HepG2 (cell line): Measurements from ENCODE around the gene MAP3K5. TPM values are rescaled to one million over a fixed set of nuclear protein-coding genes. Genes with fewer than 3 reads are reported as not detected.

Source experiments
- ATAC-seq: fragments of 200-7000 bp; cut with Tn5 transposase; 3 replicates; pipeline ENCODE4 v1.9.1; 2020; ENCODE audit warnings: mild to moderate bottlenecking, moderate library complexity
- BruUV-seq: library from RNA; stranded (reverse); fragments of 400-500 nt; replicated peaks from 2 replicates; lab custom pipeline; 2021; lab: Mats Ljungman, UMichigan
- CTCF ChIA-PET: fragments of 300-600 bp; formaldehyde crosslinking; extraction: SDS; loops from one replicate; lab custom pipeline; 2021; ENCODE audit warnings: low total read pairs, inconsistent platforms, low intra/inter-chr PET ratio; lab: Yijun Ruan, JAX
- POLR2A ChIA-PET: fragments of 350-600 bp; sonication (Branson Sonifier 250); formaldehyde crosslinking; loops from one replicate; lab custom pipeline; 2020; ENCODE audit warnings: antibody characterized with exemption, inconsistent platforms; lab: Yijun Ruan, JAX
- DNase-seq: peaks from one replicate; pipeline ENCODE4 v3.0.0-alpha.2; 2015; ENCODE audit warnings: low spot score
- FAIRE-seq: peaks from 3 replicates; lab custom pipeline; 2011; peaks lifted over from hg19 to GRCh38; lab: Jason Lieb, UNC
- H2AFZ ChIP-seq: one replicate; pipeline ENCODE4 v1.6.1; 2011; ENCODE audit warnings: low read length, inconsistent platforms
- H3K27ac ChIP-seq: fragments of 300-600 bp; 3 replicates; pipeline ENCODE4 v1.8.0; 2011; ENCODE audit warnings: mixed run types, mild to moderate bottlenecking, mixed read lengths, low read length, inconsistent platforms; ENCODE audit not compliant: insufficient read depth; ENCODE audit errors: extremely low read length
- H3K27me3 ChIP-seq, 2 experiments: fragments of 200-600 bp in 1 of 2; 2 replicates in 1 of 2; 3 replicates in 1 of 2; pipeline versions ENCODE4 v1.6.0 to v1.8.0; 2011; ENCODE audit warnings: low read length in 2 of 2, mild to moderate bottlenecking in 2 of 2, moderate library complexity in 2 of 2, inconsistent platforms in 1 of 2; ENCODE audit not compliant: insufficient read depth in 2 of 2, control insufficient read depth in 1 of 2
- H3K36me3 ChIP-seq, 2 experiments: fragments of 200-600 bp in 1 of 2; replicated peaks in 1 of 2; 2 replicates in 1 of 2; 3 replicates in 1 of 2; pipeline versions ENCODE4 v1.5.1 to v1.8.0; 2011; ENCODE audit warnings: low read length in 2 of 2, inconsistent platforms in 1 of 2; ENCODE audit not compliant: insufficient read depth in 2 of 2, control insufficient read depth in 1 of 2
- H3K4me1 ChIP-seq: 2 replicates; pipeline ENCODE4 v1.5.1; 2012; ENCODE audit warnings: low read length, inconsistent platforms; ENCODE audit not compliant: insufficient read depth
- H3K4me2 ChIP-seq: 2 replicates; pipeline ENCODE4 v1.6.0; 2011; ENCODE audit warnings: low read depth, low read length, inconsistent platforms
- H3K4me3 ChIP-seq, 3 experiments: fragments of 200-600 bp in 1 of 3; sonication (generic), shearing (Covaris generic) in 1 of 3; replicated peaks in 1 of 3; 2 replicates each; pipeline ENCODE4 v1.5.1; 2011 to 2016; ENCODE audit warnings: low read length in 3 of 3, inconsistent platforms in 2 of 3, low read depth in 2 of 3, mild to moderate bottlenecking in 2 of 3, control low read depth in 1 of 3, mixed read lengths in 1 of 3; ENCODE audit not compliant: insufficient read depth in 1 of 3
- H3K79me2 ChIP-seq: one replicate; pipeline ENCODE4 v1.6.1; 2011; ENCODE audit warnings: low read length, inconsistent platforms; ENCODE audit not compliant: insufficient read depth
- H3K9ac ChIP-seq: 2 replicates; pipeline ENCODE4 v1.6.0; 2011; ENCODE audit warnings: mild to moderate bottlenecking, low read depth, low read length, inconsistent platforms; ENCODE audit not compliant: insufficient read depth
- H3K9me3 ChIP-seq: 2 replicates; pipeline ENCODE4 v1.5.1; 2012; ENCODE audit warnings: mild to moderate bottlenecking, low read length
- H4K20me1 ChIP-seq: 2 replicates; pipeline ENCODE4 v1.6.0; 2011; ENCODE audit warnings: inconsistent platforms, mild to moderate bottlenecking, low read length, moderate library complexity; ENCODE audit not compliant: insufficient read depth
- NFAT5 ChIP-seq: sonication (generic); formaldehyde crosslinking; IDR thresholded peaks from 2 replicates; pipeline ENCODE4 v1.4.0; 2020; ENCODE audit warnings: missing genetic modification reagents
- NFE2 ChIP-seq: sonication (generic); formaldehyde crosslinking; IDR thresholded peaks from 2 replicates; pipeline ENCODE4 v1.4.0; 2020; ENCODE audit warnings: missing genetic modification reagents
- NRL ChIP-seq: sonication (generic); formaldehyde crosslinking; IDR thresholded peaks from 2 replicates; pipeline ENCODE4 v1.5.0; 2020; ENCODE audit warnings: missing genetic modification reagents, mild to moderate bottlenecking, moderate library complexity, borderline replicate concordance
- ZNF160 ChIP-seq: sonication (generic); formaldehyde crosslinking; IDR thresholded peaks from 2 replicates; pipeline ENCODE4 v1.8.0; 2022; ENCODE audit warnings: mild to moderate bottlenecking, inconsistent platforms, missing genetic modification reagents
- ZNF530 ChIP-seq: sonication (generic); formaldehyde crosslinking; IDR thresholded peaks from 2 replicates; pipeline ENCODE4 v1.5.0; 2020; ENCODE audit warnings: low read depth, mild to moderate bottlenecking, missing genetic modification reagents
- WGBS: methylation state at CpG from one replicate; pipeline ENCODE4 v1.1.6; 2017; ENCODE audit warnings: low lambda C conversion rate; 5-methylcytosine and 5-hydroxymethylcytosine counted together
- in situ Hi-C: cut with HindIII; loops from 2 replicates; pipeline ENCODE4 v1.10.0; 2017; ENCODE audit warnings: low pct_unique_long_range_greater_than_20kb; ENCODE audit not compliant: extremely low pct_ligation_motif_present
- intact Hi-C: fragments of 100-400 bp; cut with micrococcal nuclease; formaldehyde crosslinking; loops from one replicate; pipeline ENCODE4 v1.10.0; 2022; ENCODE audit not compliant: unreplicated experiment
- polyA plus RNA-seq, 8 experiments: library from polyadenylated mRNA; depleted of rRNA in 3 of 8; stranded (reverse) in 7 of 8; unstranded in 1 of 8; fragments of >200 nt; fragmentation: Illumina TruSeq in 4 of 8; extraction: Trizol in 4 of 8; gene quantifications; 2 replicates each; pipeline versions ENCODE4 v1.2.1 to v1.2.3, GENCODE V29; 2011 to 2016; ENCODE audit warnings: low read depth in 4 of 8, missing spikeins in 1 of 8, mixed read lengths in 1 of 8; ENCODE audit not compliant: insufficient read depth in 1 of 8
- total RNA-seq, 5 experiments: library from RNA; depleted of rRNA; stranded (reverse); fragments of >200 nt; fragmentation: Illumina TruSeq; extraction: Trizol; gene quantifications; 2 replicates each; pipeline ENCODE4 v1.2.3, GENCODE V29; 2016; ENCODE audit warnings: low read depth in 1 of 5

Gene MAP3K5
- total and polyA plus RNA-seq, 2 of the 13 experiments (the other 11 are each of a cell fraction or from before 2014, with no cell fraction given) = not detected

GRCh38 chr6:136639702-136640101 lies 152.6 kb downstream of the MAP3K5 start:
- FAIRE-seq = no peak
- ATAC-seq = no peak
- Histone ChIP-seq H3K27ac (no peak overlapping the region), H3K79me2 (no peaks in the 10 kb centered on the region), H3K4me2 (no peak overlapping the region), H3K4me3 (no peak overlapping the region), H3K4me1 (no peaks in the 10 kb centered on the region), H2AFZ (no peak overlapping the region), H3K9me3 (no peaks in the 10 kb centered on the region), H3K27me3 (no peaks in the 10 kb centered on the region), H3K9ac (no peak overlapping the region), H4K20me1 (no peaks in the 10 kb centered on the region), H3K36me3 (no peaks in the 10 kb centered on the region)
- DNase-seq = no peak
- CTCF ChIA-PET = no interaction called here
- intact Hi-C loops = loop anchor here (5.0 kb wide), 2 partner anchors 208 to 1003 kb away; no protein-coding TSS in a partner anchor
- POLR2A ChIA-PET = no interaction called here
- no TSS peak for BruUV-seq
- TF ChIP-seq NRL (CRISPR knock-in tag) = no peak
- no peak for TF ChIP-seq NFE2 (CRISPR knock-in tag)
- TF ChIP-seq NFAT5 (CRISPR knock-in tag) = no peak
- TF ChIP-seq ZNF160 (CRISPR knock-in tag) = no peak
- TF ChIP-seq ZNF530 (CRISPR knock-in tag) = no peak
- in situ Hi-C loops = loop anchor here (5.0 to 25.0 kb wide), 3 partner anchors 153 to 1005 kb away; partner anchors contain the start of genes MAP3K5 and SLC35D3
- WGBS = 9% methylated on average over 3 of the region's 3 CpGs
